Activated CD8-positive, alpha-beta T cell treated with anti-CD3 and anti-CD28 coated beads for 36 hours (primary cell): ENCODE measurements around the gene GABPB2. TPM values are rescaled to one million over a fixed set of nuclear protein-coding genes. Genes with fewer than 3 reads are reported as not detected.
A peak's percentile ranks its signal among the peaks of the same experiment; 100 is the strongest.

ENCODE experiments used
- ATAC-seq: fragments of 200-7000 bp; cut with Tn5 transposase; one replicate; pipeline ENCODE4 v1.10.0; 2021; ENCODE audit warnings: mild to moderate bottlenecking, moderate library complexity
- CTCF ChIA-PET: fragments of 350-600 bp; sonication (Branson Sonifier 250); formaldehyde crosslinking; loops from one replicate; lab custom pipeline; 2021; ENCODE audit warnings: antibody characterized with exemption; lab: Charles Lee
- POLR2A ChIA-PET: fragments of 350-600 bp; sonication (Branson Sonifier 250); formaldehyde crosslinking; loops from one replicate; lab custom pipeline; 2021; ENCODE audit warnings: antibody characterized with exemption; lab: Charles Lee
- DNase-seq: peaks from one replicate; pipeline ENCODE4 v3.0.0-alpha.2; 2020
- H3K27ac Mint-ChIP-seq: one replicate; pipeline ENCODE4 v1.8.0; 2021; ENCODE audit warnings: mild to moderate bottlenecking, mixed read lengths
- H3K27me3 Mint-ChIP-seq: one replicate; pipeline ENCODE4 v1.8.0; 2021; ENCODE audit warnings: mixed read lengths
- H3K36me3 Mint-ChIP-seq: one replicate; pipeline ENCODE4 v1.8.0; 2021; ENCODE audit warnings: low read depth, mixed read lengths
- H3K4me1 Mint-ChIP-seq: one replicate; pipeline ENCODE4 v1.8.0; 2021; ENCODE audit warnings: low read depth, mixed read lengths
- H3K4me3 Mint-ChIP-seq: one replicate; pipeline ENCODE4 v1.8.0; 2021; ENCODE audit warnings: mild to moderate bottlenecking, moderate library complexity, mixed read lengths
- H3K9me3 Mint-ChIP-seq: one replicate; pipeline ENCODE4 v1.8.0; 2021; ENCODE audit warnings: mixed read lengths
- CTCF ChIP-seq: fragments of 200-600 bp; IDR thresholded peaks from one replicate; pipeline ENCODE4 v1.8.0; 2022; ENCODE audit warnings: antibody characterized with exemption, mild to moderate bottlenecking
- intact Hi-C: fragments of 100-400 bp; cut with micrococcal nuclease; formaldehyde crosslinking; loops from one replicate; pipeline ENCODE4 v1.10.0; 2022
- total RNA-seq, 2 experiments: library from RNA; stranded (reverse); gene quantifications; one replicate each; pipeline ENCODE4 v1.2.3, GENCODE V29; 2021

GABPB2 gene
- total RNA-seq, 2 experiments from 2014 or later: 17.5 to 19.3 TPM

GRCh38 chr1:151035167-151035566 is 35.4 kb upstream of the GABPB2 start:
- ATAC-seq: no peak
- no peaks in the 10 kb centered on the region for H3K9me3 Mint-ChIP-seq
- no peaks in the 10 kb centered on the region for H3K4me1 Mint-ChIP-seq
- DNase-seq: no peak
- H3K27me3 Mint-ChIP-seq: no peaks in the 10 kb centered on the region
- peak overlapping the region; percentile 38 for H3K27ac Mint-ChIP-seq
- H3K36me3 Mint-ChIP-seq: peaks cover 4% of the 10 kb centered on the region
- ChIA-PET POLR2A (no interaction called here), CTCF (interaction anchor here (1.1 kb wide), 1 partner anchor 9 kb away, joined by 3 read pairs; no protein-coding TSS in a partner anchor)
- intact Hi-C loops: no loop called here
- no peak overlapping the region for H3K4me3 Mint-ChIP-seq
- no peak for TF ChIP-seq CTCF

GRCh38 chr1:151036356-151036755 is 34.2 kb upstream of the GABPB2 start, which contains the start of gene BNIPL:
Gene BNIPL (plus strand): TSS chr1:151036586. CDS start chr1:151036726, 140 bp downstream.
- TF ChIP-seq CTCF: no peak
- Mint-ChIP-seq H3K4me3 (no peak within 1 kb of the TSS), H3K9me3 (no peaks in the 10 kb centered on the region), H3K36me3 (peaks cover 2% of the 10 kb centered on the region), H3K4me1 (no peaks in the 10 kb centered on the region), H3K27ac (no peak within 1 kb of the TSS), H3K27me3 (no peaks in the 10 kb centered on the region)
- ChIA-PET POLR2A (interaction anchor here (0.6 to 1.5 kb wide), 2 partner anchors 8 to 151 kb away, joined by 3 to 5 read pairs; no protein-coding TSS in a partner anchor), CTCF (interaction anchor here (0.6 to 3.2 kb wide), 4 partner anchors 10 to 114 kb away, joined by 3 to 15 read pairs (median 4); partner anchors contain the start of gene C1orf56)
- intact Hi-C loops: no loop called here
- DNase-seq (no peak), ATAC-seq (no peak)

GRCh38 chr1:151037032-151037431 is 33.5 kb upstream of the GABPB2 start:
- H3K36me3 Mint-ChIP-seq: peaks cover 2% of the 10 kb centered on the region
- H3K27ac Mint-ChIP-seq: no peak overlapping the region
- ATAC-seq (no peak), DNase-seq (no peak)
- POLR2A ChIA-PET: interaction anchor here (0.7 to 1.5 kb wide), 2 partner anchors 9 to 31 kb away, joined by 3 to 5 read pairs; partner anchors contain the start of gene MINDY1
- CTCF ChIA-PET: interaction anchor here (1.0 to 3.2 kb wide), 3 partner anchors 11 to 13 kb away, joined by 3 to 15 read pairs (median 4); partner anchors contain the start of gene C1orf56
- no peak for TF ChIP-seq CTCF
- intact Hi-C loops: no loop called here
- H3K27me3 Mint-ChIP-seq: no peaks in the 10 kb centered on the region
- no peak overlapping the region for H3K4me3 Mint-ChIP-seq
- no peaks in the 10 kb centered on the region for H3K9me3 Mint-ChIP-seq
- no peaks in the 10 kb centered on the region for H3K4me1 Mint-ChIP-seq

GRCh38 chr1:151039521-151039920 is 31.0 kb upstream of the GABPB2 start:
- no peak for DNase-seq
- no peak overlapping the region for H3K27ac Mint-ChIP-seq

More at GRCh38 chr1:151039521-151039920, 31.0 kb upstream of the GABPB2 start:
- ChIA-PET POLR2A (interaction anchor here (0.6 kb wide), 1 partner anchor 14 kb away, joined by 4 read pairs; no protein-coding TSS in a partner anchor), CTCF (interaction anchor here (2.3 kb wide), 1 partner anchor 15 kb away, joined by 7 read pairs; no protein-coding TSS in a partner anchor)
- Mint-ChIP-seq H3K4me1 (peaks cover 6% of the 10 kb centered on the region), H3K36me3 (no peaks in the 10 kb centered on the region), H3K4me3 (no peak overlapping the region), H3K9me3 (no peaks in the 10 kb centered on the region), H3K27me3 (no peaks in the 10 kb centered on the region)
- ATAC-seq: no peak
- no peak for TF ChIP-seq CTCF
- intact Hi-C loops: no loop called here
